CD4-positive, CD25-positive, alpha-beta regulatory T cell (primary cell): ENCODE measurements around the gene AOC2. TPM values are rescaled to one million over a fixed set of nuclear protein-coding genes. Genes with fewer than 3 reads are reported as not detected.
"Not testable (repeated sequence)": the region's sequence is repeated elsewhere in the genome, so short reads cannot be mapped to it uniquely, and the experiment has no call there.

Experiments
- ATAC-seq, 2 donors: fragments of 150-1000 bp; cut with Tn5 transposase; one replicate each; pipeline ENCODE4 v1.10.0; 2021; ENCODE audit warnings: low read depth in 2 of 2, moderate number of reproducible peaks in 2 of 2, moderate library complexity in 1 of 2
- DNase-seq, 3 donors: peaks; one replicate each; pipeline versions ENCODE4 v3.0.0 to v3.0.0-alpha.2; 2012 to 2022; ENCODE audit warnings: mixed read lengths in 1 of 3
- H3K27ac ChIP-seq: one replicate; pipeline ENCODE4 v1.7.0; 2013; ENCODE audit warnings: mild to moderate bottlenecking, low read length; ENCODE audit not compliant: insufficient read depth, poor library complexity, severe bottlenecking
- H3K27me3 ChIP-seq: one replicate; pipeline ENCODE4 v1.7.0; 2013; ENCODE audit warnings: low read length; ENCODE audit not compliant: control insufficient read depth, insufficient read depth
- H3K36me3 ChIP-seq: one replicate; pipeline ENCODE4 v1.7.0; 2013; ENCODE audit warnings: mild to moderate bottlenecking, low read length, moderate library complexity; ENCODE audit not compliant: control insufficient read depth, insufficient read depth
- H3K4me1 ChIP-seq: 2 replicates; pipeline ENCODE4 v1.7.0; 2013; ENCODE audit warnings: mild to moderate bottlenecking, low read length; ENCODE audit not compliant: insufficient read depth, control insufficient read depth, poor library complexity, severe bottlenecking
- H3K4me3 ChIP-seq: one replicate; pipeline ENCODE4 v1.7.0; 2013; ENCODE audit warnings: low read depth, mild to moderate bottlenecking, low read length, moderate library complexity
- H3K9me3 ChIP-seq, 2 experiments: 1 replicate in 1 of 2; 2 replicates in 1 of 2; pipeline ENCODE4 v1.7.0; 2013; ENCODE audit warnings: low read length in 2 of 2, mild to moderate bottlenecking in 1 of 2, moderate library complexity in 1 of 2; ENCODE audit not compliant: control insufficient read depth in 2 of 2
- H3K27ac Mint-ChIP-seq, 3 donors: one replicate each; pipeline ENCODE4 v1.8.0; 2020 to 2022; ENCODE audit warnings: mild to moderate bottlenecking in 3 of 3, mixed read lengths in 3 of 3, moderate library complexity in 2 of 3
- H3K27me3 Mint-ChIP-seq: one replicate; pipeline ENCODE4 v1.8.0; 2022; ENCODE audit warnings: mild to moderate bottlenecking, mixed read lengths
- H3K36me3 Mint-ChIP-seq: one replicate; pipeline ENCODE4 v1.8.0; 2020; ENCODE audit warnings: mixed read lengths
- H3K4me1 Mint-ChIP-seq, 4 donors: one replicate each; pipeline ENCODE4 v1.8.0; 2020 to 2022; ENCODE audit warnings: mixed read lengths in 4 of 4, mild to moderate bottlenecking in 1 of 4
- H3K4me3 Mint-ChIP-seq, 4 donors: one replicate each; pipeline ENCODE4 v1.8.0; 2020 to 2022; ENCODE audit warnings: mild to moderate bottlenecking in 4 of 4, mixed read lengths in 4 of 4, moderate library complexity in 3 of 4
- H3K9me3 Mint-ChIP-seq, 7 donors: one replicate each; pipeline ENCODE4 v1.8.0; 2020 to 2022; ENCODE audit warnings: mixed read lengths in 7 of 7, mild to moderate bottlenecking in 3 of 7, moderate library complexity in 2 of 7
- polyA plus RNA-seq, 4 donors: library from polyadenylated mRNA; unstranded; fragments of 300-500 nt; fragmentation: Illumina TruSeq; gene quantifications; one replicate each; pipeline ENCODE4 v1.2.3, GENCODE V29; 2021
- total RNA-seq: library from RNA; stranded (reverse); gene quantifications from one replicate; pipeline ENCODE4 v1.2.3, GENCODE V29; 2022

Gene AOC2
- total and polyA plus RNA-seq, 5 donors from 2014 or later = 0.17 to 2.3 TPM; not detected in 3

GRCh38 chr17:42866216-42866615 lies 21.8 kb downstream of the AOC2 start:
- H3K27me3 ChIP-seq = no peaks in the 10 kb centered on the region
- no peaks in the 10 kb centered on the region for H3K9me3 ChIP-seq
- Mint-ChIP-seq H3K4me3 (no peak overlapping the region), H3K4me1 (no peaks in the 10 kb centered on the region), H3K36me3 (no peaks in the 10 kb centered on the region), H3K27ac (no peak overlapping the region), H3K9me3 (peaks cover 0 to 3% (median 0%) of the 10 kb centered on the region in 7 donors), H3K27me3 (peaks cover 19% of the 10 kb centered on the region)
- no peaks in the 10 kb centered on the region for H3K36me3 ChIP-seq
- H3K4me1 ChIP-seq = no peaks in the 10 kb centered on the region
- no peak overlapping the region for H3K4me3 ChIP-seq
- no peak overlapping the region for H3K27ac ChIP-seq
- ATAC-seq = no peak
- no peak for DNase-seq

- Mint-ChIP-seq H3K9me3 (peaks cover 0 to 4% (median 0%) of the 10 kb centered on the region in 7 donors), H3K27me3 (peaks cover 25% of the 10 kb centered on the region), H3K36me3 (no peaks in the 10 kb centered on the region), H3K27ac (peak overlapping the region in 1 of 3 donors; percentile 17), H3K4me3 (no peak overlapping the region), H3K4me1 (no peaks in the 10 kb centered on the region)
- Histone ChIP-seq H3K27ac (no peak overlapping the region), H3K9me3 (no peaks in the 10 kb centered on the region), H3K36me3 (no peaks in the 10 kb centered on the region), H3K4me1 (no peaks in the 10 kb centered on the region), H3K27me3 (peaks cover 2% of the 10 kb centered on the region), H3K4me3 (no peak overlapping the region)
- DNase-seq (no peak), ATAC-seq (no peak)
Measured at GRCh38 chr17:42866631-42867575, 22.5 kb downstream of the AOC2 start.

- not testable (repeated sequence) for H3K4me3 ChIP-seq, ATAC-seq
Measured at GRCh38 chr17:42867694-42868261, 23.4 kb downstream of the AOC2 start.

DNA sequence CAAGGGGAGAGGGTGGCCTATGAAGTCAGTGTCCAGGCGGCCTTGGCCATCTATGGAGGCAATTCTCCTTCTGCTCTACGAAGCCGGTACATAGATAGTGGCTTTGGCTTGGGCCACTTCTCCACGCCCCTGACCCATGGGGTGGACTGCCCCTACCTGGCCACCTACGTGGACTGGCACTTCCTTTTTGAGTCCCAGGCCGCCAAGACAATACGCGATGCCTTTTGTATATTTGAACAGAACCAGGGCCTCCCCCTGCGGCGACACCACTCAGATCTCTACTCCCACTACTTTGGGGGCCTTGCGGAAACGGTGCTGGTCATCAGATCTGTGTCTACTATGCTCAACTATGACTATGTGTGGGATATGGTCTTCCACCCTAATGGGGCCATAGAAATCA lies 24.0 kb downstream of the AOC2 start:
- Histone ChIP-seq H3K4me1 (no peaks in the 10 kb centered on the region), H3K9me3 (no peaks in the 10 kb centered on the region), H3K4me3 (no peak overlapping the region), H3K27ac (no peak overlapping the region), H3K36me3 (no peaks in the 10 kb centered on the region), H3K27me3 (peaks cover 2% of the 10 kb centered on the region)
- Mint-ChIP-seq H3K27me3 (peaks cover 28% of the 10 kb centered on the region), H3K27ac (no peak overlapping the region), H3K4me3 (no peak overlapping the region), H3K9me3 (peaks cover 0 to 4% (median 0%) of the 10 kb centered on the region in 7 donors), H3K36me3 (no peaks in the 10 kb centered on the region), H3K4me1 (no peaks in the 10 kb centered on the region)
- DNase-seq (no peak), ATAC-seq (no peak)

More at GRCh38 chr17:42867694-42868261, 23.4 kb downstream of the AOC2 start:
- H3K9me3 Mint-ChIP-seq, H3K4me1 Mint-ChIP-seq, H3K27ac Mint-ChIP-seq, H3K36me3 ChIP-seq, H3K4me1 ChIP-seq, H3K36me3 Mint-ChIP-seq, H3K9me3 ChIP-seq, H3K27me3 ChIP-seq, H3K27ac ChIP-seq, H3K4me3 Mint-ChIP-seq, DNase-seq: not testable (repeated sequence)
- H3K27me3 Mint-ChIP-seq = peaks cover 25% of the 10 kb centered on the region

GRCh38 chr17:42871647-42872046 lies 27.3 kb downstream of the AOC2 start:
- DNase-seq = no peak
- ATAC-seq = no peak
- Histone ChIP-seq H3K27ac (no peak overlapping the region), H3K4me1 (no peaks in the 10 kb centered on the region), H3K36me3 (no peaks in the 10 kb centered on the region), H3K4me3 (no peak overlapping the region), H3K27me3 (peaks cover 2% of the 10 kb centered on the region), H3K9me3 (no peaks in the 10 kb centered on the region)
- Mint-ChIP-seq H3K27ac (no peak overlapping the region), H3K36me3 (no peaks in the 10 kb centered on the region), H3K4me1 (no peaks in the 10 kb centered on the region), H3K27me3 (peaks cover 22% of the 10 kb centered on the region), H3K4me3 (no peak overlapping the region), H3K9me3 (peaks cover 0 to 4% (median 1%) of the 10 kb centered on the region in 7 donors)

DNA sequence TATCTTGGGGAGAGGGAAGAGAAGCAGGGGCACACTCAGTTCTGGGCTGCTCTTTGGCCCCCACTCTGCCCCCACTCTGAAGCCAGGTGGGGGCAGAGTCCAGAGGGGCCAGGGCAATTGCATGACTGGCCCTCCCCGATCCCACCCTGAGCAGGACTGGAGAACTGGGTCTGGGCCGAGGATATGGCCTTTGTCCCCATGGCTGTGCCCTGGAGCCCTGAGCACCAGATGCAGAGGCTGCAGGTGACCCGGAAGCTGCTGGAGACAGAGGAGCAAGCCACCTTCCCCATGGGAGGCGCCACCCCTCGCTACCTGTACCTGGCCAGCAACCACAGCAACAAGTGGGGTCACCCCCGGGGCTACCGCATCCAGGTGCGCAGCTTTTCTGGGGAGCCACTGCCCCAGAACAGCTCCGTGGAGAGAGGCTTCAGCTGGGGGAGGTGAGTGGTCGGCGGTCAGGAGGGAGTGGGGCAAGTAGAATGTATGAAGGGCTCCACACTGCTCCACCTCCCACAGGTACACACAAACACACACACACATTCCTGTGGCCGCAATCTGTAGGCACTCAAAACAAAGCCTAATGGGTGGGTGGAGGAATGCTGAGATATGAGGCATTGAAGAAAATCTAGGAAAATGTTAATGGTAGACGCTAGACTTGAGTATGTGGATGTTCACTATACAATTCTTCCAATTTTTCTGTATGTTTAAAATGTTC lies 28.0 kb downstream of the AOC2 start:
- ATAC-seq (no peak), DNase-seq (no peak)
- H3K4me1 ChIP-seq = no peaks in the 10 kb centered on the region
- no peak overlapping the region for H3K4me3 ChIP-seq
- no peaks in the 10 kb centered on the region for H3K9me3 ChIP-seq
- no peaks in the 10 kb centered on the region for H3K36me3 ChIP-seq
- Mint-ChIP-seq H3K9me3 (peaks cover 0 to 4% (median 1%) of the 10 kb centered on the region in 7 donors), H3K27me3 (peaks cover 24% of the 10 kb centered on the region), H3K36me3 (no peaks in the 10 kb centered on the region), H3K4me3 (no peak overlapping the region), H3K27ac (no peak overlapping the region), H3K4me1 (no peaks in the 10 kb centered on the region)
- H3K27ac ChIP-seq = no peak overlapping the region
- H3K27me3 ChIP-seq = peaks cover 2% of the 10 kb centered on the region

GRCh38 chr17:42873315-42873714 lies 28.9 kb downstream of the AOC2 start:
- H3K9me3 Mint-ChIP-seq = peaks cover 0 to 4% (median 1%) of the 10 kb centered on the region in 7 donors
- no peaks in the 10 kb centered on the region for H3K36me3 Mint-ChIP-seq
- Histone ChIP-seq H3K27me3 (peaks cover 2% of the 10 kb centered on the region), H3K36me3 (no peaks in the 10 kb centered on the region), H3K4me3 (no peak overlapping the region), H3K4me1 (no peaks in the 10 kb centered on the region), H3K27ac (no peak overlapping the region), H3K9me3 (no peaks in the 10 kb centered on the region)
- H3K4me1 Mint-ChIP-seq = no peaks in the 10 kb centered on the region
- no peak overlapping the region for H3K4me3 Mint-ChIP-seq
- H3K27me3 Mint-ChIP-seq = peaks cover 33% of the 10 kb centered on the region
- ATAC-seq = no peak
- DNase-seq = no peak
- H3K27ac Mint-ChIP-seq = no peak overlapping the region
